GM12874 (cell line): ENCODE data around the gene IL19.

Experiments used
- CTCF ChIP-seq: IDR thresholded peaks from 2 replicates; pipeline ENCODE4 v1.5.1; 2011; ENCODE audit warnings: low read depth, mild to moderate bottlenecking, control low read depth, low read length, moderate library complexity; ENCODE audit not compliant: insufficient read depth

The IL19 gene, protein sequence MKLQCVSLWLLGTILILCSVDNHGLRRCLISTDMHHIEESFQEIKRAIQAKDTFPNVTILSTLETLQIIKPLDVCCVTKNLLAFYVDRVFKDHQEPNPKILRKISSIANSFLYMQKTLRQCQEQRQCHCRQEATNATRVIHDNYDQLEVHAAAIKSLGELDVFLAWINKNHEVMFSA

GRCh38 chr1:206770531-206771337 lies at the start of gene IL19:
Gene IL19, plus strand, starts transcription at chr1:206770773. Its CDS starts 65,890 bp downstream, at chr1:206836663.
- no peak for TF ChIP-seq CTCF

DNA sequence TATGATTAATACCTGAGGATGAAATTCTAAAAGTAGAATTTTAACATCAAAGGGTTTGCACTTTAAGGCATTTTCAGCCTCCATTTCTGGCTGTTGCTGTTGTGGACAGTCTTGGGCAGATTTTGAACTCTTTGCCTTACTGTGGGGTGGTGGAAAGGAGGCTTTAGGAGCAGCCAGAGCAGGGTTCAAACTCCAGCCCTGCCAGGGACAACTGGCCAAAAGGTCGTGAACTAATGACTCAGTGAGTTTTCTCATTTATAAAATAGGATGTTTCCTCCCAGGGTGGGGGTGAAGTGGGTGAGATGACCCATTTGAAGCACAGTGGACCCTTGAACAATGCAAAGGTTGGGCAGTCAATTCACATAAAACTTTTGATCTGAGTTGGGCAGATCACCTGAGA lies 49.1 kb upstream of the IL19 start:
- TF ChIP-seq CTCF, result no peak

DNA sequence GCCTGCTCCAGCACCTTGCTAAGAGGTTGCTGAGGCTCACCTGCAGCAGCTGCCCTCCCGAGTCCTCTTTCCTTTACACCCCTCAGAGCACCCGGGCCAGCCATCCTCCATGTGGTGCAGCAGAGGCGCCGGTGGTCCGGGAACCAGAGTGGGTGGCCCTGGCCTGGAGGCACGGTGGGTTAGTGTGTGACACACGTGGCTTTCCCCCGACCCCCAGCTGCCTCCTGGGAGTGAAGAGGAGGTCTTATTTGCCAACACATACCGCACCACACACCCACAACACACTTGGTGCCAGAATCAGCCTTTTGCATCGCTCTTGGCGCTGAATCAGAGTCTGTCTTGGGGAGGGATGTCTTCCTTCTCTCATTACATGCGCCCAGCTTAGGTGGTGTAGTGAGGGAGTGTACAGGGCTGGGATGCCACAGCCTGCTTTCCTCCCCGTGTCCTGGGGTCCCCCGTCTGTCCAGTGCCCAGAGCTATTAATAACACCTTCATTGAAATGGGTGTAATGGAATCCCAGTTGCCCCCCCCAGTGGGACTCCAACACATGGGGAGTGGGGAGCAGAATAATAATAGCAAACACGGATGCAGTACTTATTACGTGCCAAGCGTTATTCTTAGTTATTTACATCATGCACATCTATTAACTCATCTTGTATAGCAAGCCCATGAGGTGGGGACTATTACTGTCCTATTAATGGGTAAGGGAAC lies 47.7 kb upstream of the IL19 start:
- no peak for TF ChIP-seq CTCF

DNA sequence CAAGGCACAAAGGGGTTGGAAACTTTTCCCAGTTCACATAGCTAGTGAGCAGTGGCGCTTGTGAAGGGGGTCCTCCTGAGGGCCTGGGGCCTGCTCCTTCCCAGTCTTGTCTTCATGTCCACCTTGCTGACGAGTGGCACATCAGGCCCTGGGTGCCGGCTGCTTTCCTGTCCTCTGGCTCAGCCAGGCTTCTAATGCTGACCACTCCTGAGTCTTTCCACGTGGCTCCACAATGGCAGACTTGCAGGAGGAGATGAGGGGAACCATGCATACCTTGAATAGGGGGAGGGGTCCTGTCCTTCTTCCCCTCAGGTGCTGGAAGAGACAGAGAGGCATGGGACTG lies 47.1 kb upstream of the IL19 start:
- TF ChIP-seq CTCF, result no peak

GRCh38 chr1:206723805-206724472 lies 46.6 kb upstream of the IL19 start:
- no peak for TF ChIP-seq CTCF

DNA sequence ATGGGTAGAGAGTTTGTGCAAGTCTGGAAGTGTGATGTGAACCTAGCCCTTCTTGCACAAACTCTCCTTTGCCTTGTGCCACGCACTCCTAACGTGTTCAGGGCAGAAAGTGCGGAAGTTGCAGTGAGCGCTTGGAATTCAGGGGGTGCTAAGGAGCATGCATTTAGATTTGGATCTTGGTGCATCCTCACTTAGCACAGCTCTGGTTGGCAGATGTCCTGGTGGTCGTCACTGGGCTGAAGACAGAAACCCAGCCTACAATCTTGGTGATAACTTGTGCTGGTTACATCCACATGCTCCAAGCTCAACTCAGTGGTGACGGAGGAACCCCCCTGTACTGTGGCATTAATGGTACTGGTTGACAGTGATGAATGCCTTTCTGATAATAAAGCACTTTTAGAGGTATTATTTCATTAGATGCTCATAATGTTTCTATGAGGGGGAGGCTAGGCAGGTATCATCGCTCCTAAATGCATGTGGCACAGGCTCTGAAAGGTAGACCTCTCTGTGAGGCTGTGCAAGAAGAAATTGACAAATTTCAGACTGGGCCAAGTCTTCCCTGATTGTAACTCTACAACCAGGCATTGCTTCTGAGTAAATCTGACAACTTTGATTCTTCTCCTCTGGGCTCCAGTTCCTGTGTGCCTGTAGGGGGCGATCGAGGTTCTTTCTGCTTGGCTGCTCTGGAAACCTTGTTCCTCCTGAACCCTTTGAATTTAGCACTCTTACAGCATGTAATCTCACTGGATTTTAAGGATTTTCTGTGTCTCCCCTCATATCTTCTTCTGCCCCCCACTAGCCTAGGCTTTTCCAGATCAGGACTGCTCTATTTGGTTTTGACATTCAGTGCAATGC lies 45.2 kb upstream of the IL19 start:
- peak; percentile 84 for TF ChIP-seq CTCF
